ENCODE measurements around the gene MARK4.

DNA sequence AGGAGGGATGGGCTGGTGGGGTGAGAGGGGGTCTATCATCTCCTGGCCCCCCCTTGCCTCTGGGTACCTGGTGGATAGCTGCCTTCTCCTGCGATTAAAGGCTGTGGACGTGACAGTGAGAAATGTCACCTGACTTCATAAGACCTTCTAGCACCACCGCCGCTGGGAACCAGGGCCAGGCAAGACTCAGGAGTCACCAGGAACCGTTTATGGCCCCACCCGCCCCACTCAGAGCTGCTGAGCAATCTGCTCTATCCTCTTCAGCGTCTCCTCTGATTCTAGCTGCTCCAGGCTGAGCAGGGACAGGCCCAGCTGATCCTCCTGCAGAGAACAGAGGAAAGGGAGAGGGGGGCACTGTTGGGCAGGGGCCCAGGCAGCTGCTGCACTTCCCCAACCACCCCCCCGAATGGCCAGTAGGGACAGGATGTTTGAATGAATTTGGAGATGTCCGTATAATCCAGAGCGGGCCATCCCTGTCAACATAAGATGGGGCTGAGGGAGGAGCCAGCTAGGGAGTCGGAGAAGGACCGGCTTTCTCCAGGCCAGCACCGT, 100.4 kb downstream of the MARK4 start:
- TF ChIP-seq, protein P1, sequence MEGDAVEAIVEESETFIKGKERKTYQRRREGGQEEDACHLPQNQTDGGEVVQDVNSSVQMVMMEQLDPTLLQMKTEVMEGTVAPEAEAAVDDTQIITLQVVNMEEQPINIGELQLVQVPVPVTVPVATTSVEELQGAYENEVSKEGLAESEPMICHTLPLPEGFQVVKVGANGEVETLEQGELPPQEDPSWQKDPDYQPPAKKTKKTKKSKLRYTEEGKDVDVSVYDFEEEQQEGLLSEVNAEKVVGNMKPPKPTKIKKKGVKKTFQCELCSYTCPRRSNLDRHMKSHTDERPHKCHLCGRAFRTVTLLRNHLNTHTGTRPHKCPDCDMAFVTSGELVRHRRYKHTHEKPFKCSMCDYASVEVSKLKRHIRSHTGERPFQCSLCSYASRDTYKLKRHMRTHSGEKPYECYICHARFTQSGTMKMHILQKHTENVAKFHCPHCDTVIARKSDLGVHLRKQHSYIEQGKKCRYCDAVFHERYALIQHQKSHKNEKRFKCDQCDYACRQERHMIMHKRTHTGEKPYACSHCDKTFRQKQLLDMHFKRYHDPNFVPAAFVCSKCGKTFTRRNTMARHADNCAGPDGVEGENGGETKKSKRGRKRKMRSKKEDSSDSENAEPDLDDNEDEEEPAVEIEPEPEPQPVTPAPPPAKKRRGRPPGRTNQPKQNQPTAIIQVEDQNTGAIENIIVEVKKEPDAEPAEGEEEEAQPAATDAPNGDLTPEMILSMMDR (optimal IDR thresholded peaks at IDR 0.05 in 1 of 3, IDR thresholded peaks at IDR 0.05 in 1 of 3, conservative IDR thresholded peaks at IDR 0.05 in 1 of 3; ENCODE audit: extremely low read depth in 1 of 3, insufficient read depth in 2 of 3, low read length in 3 of 3) = no peak
- no peak for TF ChIP-seq EZH2 (IDR thresholded peaks at IDR 0.05; ENCODE audit: low read length)
